GM21825 (cell line): ENCODE measurements around the gene ACBD6.

ENCODE experiments used
- ATAC-seq: cut with Tn5 transposase; IDR thresholded peaks from one replicate; pipeline ENCODE4 v1.9.1; 2021; ENCODE audit warnings: mild to moderate bottlenecking, moderate library complexity; ENCODE audit not compliant: unreplicated experiment

ACBD6 gene

GRCh38 chr1:180271272-180272255, 230.8 kb downstream of the ACBD6 start:
- ATAC-seq: no peak

- ATAC-seq: no peak
Measured at GRCh38 chr1:180270530-180271271, 231.7 kb downstream of the ACBD6 start.

- no peak for ATAC-seq
Measured at GRCh38 chr1:180269645-180270529, 232.5 kb downstream of the ACBD6 start.

- ATAC-seq: no peak
Measured at GRCh38 chr1:180268556-180269075, 233.8 kb downstream of the ACBD6 start.

GRCh38 chr1:180267761-180268555, 234.4 kb downstream of the ACBD6 start:
- ATAC-seq: no peak

GRCh38 chr1:180267211-180267561, 235.2 kb downstream of the ACBD6 start:
- ATAC-seq: no peak

- ATAC-seq: no peak
Measured at GRCh38 chr1:180266275-180267210, 235.8 kb downstream of the ACBD6 start.

- ATAC-seq: no peak
Measured at GRCh38 chr1:180265871-180266270, 236.5 kb downstream of the ACBD6 start.

GRCh38 chr1:180265201-180265600, 237.2 kb downstream of the ACBD6 start:
- no peak for ATAC-seq

GRCh38 chr1:180264595-180264994, 237.8 kb downstream of the ACBD6 start:
- no peak for ATAC-seq

- ATAC-seq: no peak
Measured at GRCh38 chr1:180262628-180263488, 239.5 kb downstream of the ACBD6 start.

- no peak for ATAC-seq
Measured at GRCh38 chr1:180261524-180262155, 240.7 kb downstream of the ACBD6 start.

- ATAC-seq: no peak
Measured at GRCh38 chr1:180261030-180261429, 241.3 kb downstream of the ACBD6 start.

GRCh38 chr1:180260541-180260940, 241.8 kb downstream of the ACBD6 start:
- no peak for ATAC-seq

- ATAC-seq: no peak
Measured at GRCh38 chr1:180259431-180260338, 242.7 kb downstream of the ACBD6 start.

GRCh38 chr1:180258935-180259334, 243.4 kb downstream of the ACBD6 start:
- ATAC-seq: no peak
